Spleen (tissue), 11 donors: Measurements from ENCODE around the gene MPP1. TPM values are rescaled to one million over a fixed set of nuclear protein-coding genes. Genes with fewer than 3 reads are reported as not detected.

ENCODE experiments used
- DNase-seq: peaks from one replicate; pipeline ENCODE4 v3.0.0-alpha.2; 2020
- H3K27ac ChIP-seq, 8 donors: fragments of 200-600 bp; sonication (generic) in 7 of 8; 1 replicate in 4 of 8; 2 replicates in 4 of 8; pipeline versions ENCODE4 v1.5.0 to v1.8.0; 2016 to 2021; ENCODE audit warnings: inconsistent platforms in 4 of 8, mild to moderate bottlenecking in 4 of 8, moderate library complexity in 1 of 8
- H3K27me3 ChIP-seq, 7 donors: fragments of 200-600 bp; sonication (generic) in 6 of 7; replicated peaks in 1 of 7; 1 replicate in 4 of 7; 2 replicates in 3 of 7; pipeline versions ENCODE4 v1.5.0 to v1.8.0; 2016 to 2021; ENCODE audit warnings: inconsistent platforms in 3 of 7, mild to moderate bottlenecking in 1 of 7
- H3K36me3 ChIP-seq, 6 donors: fragments of 200-600 bp; sonication (generic) in 5 of 6; 1 replicate in 4 of 6; 2 replicates in 2 of 6; pipeline versions ENCODE4 v1.5.0 to v1.8.0; 2016 to 2021; ENCODE audit warnings: inconsistent platforms in 2 of 6
- H3K4me1 ChIP-seq, 6 donors: fragments of 200-600 bp; sonication (generic) in 5 of 6; 1 replicate in 3 of 6; 2 replicates in 3 of 6; pipeline versions ENCODE4 v1.5.0 to v1.8.0; 2016 to 2021; ENCODE audit warnings: inconsistent platforms in 3 of 6
- H3K4me3 ChIP-seq, 8 donors: fragments of 200-600 bp; sonication (generic) in 7 of 8; 1 replicate in 4 of 8; 2 replicates in 4 of 8; pipeline versions ENCODE4 v1.5.0 to v1.8.0; 2016 to 2021; ENCODE audit warnings: inconsistent platforms in 4 of 8, mild to moderate bottlenecking in 4 of 8, moderate library complexity in 2 of 8
- H3K9me3 ChIP-seq, 8 donors: fragments of 200-600 bp; sonication (generic) in 7 of 8; 1 replicate in 4 of 8; 2 replicates in 4 of 8; pipeline versions ENCODE4 v1.5.0 to v1.8.0; 2016 to 2021; ENCODE audit warnings: inconsistent platforms in 4 of 8
- CTCF ChIP-seq, 11 experiments: fragments of 200-600 bp in 7 of 11; fragments of 450-650 bp in 4 of 11; sonication (generic) in 4 of 11; IDR thresholded peaks in 8 of 11; conservative IDR thresholded peaks in 3 of 11; 1 replicate in 7 of 11; 2 replicates in 4 of 11; pipeline versions ENCODE4 v1.4.0 to v1.8.0; 2016 to 2021; ENCODE audit warnings: antibody characterized with exemption in 11 of 11, inconsistent platforms in 4 of 11, mild to moderate bottlenecking in 1 of 11
- POLR2A ChIP-seq, 3 donors: fragments of 450-650 bp; IDR thresholded peaks; one replicate each; pipeline ENCODE4 v1.5.1; 2017; ENCODE audit warnings: antibody characterized with exemption in 3 of 3, mild to moderate bottlenecking in 1 of 3
- POLR2AphosphoS5 ChIP-seq, 3 donors: sonication (generic); formaldehyde crosslinking; IDR thresholded peaks; one replicate each; pipeline ENCODE4 v1.5.1; 2017; ENCODE audit warnings: antibody characterized with exemption in 3 of 3
- WGBS, 5 donors: extraction: QIAGEN DNeasy Blood & Tissue Kit in 3 of 5; methylation state at CpG; one replicate each; pipeline versions ENCODE4 v1.1.5 to v1.1.7; 2013 to 2018; 5-methylcytosine and 5-hydroxymethylcytosine counted together
- intact Hi-C: fragments of 100-400 bp; cut with DNase I; formaldehyde crosslinking; loops from one replicate; pipeline ENCODE4 v1.15.0; 2023; ENCODE audit warnings: low total_unique reads
- polyA plus RNA-seq, 3 donors: library from polyadenylated mRNA; stranded (reverse); fragments of 200-250 nt; gene quantifications; one replicate each; pipeline ENCODE4 v1.2.1, GENCODE V29; 2013
- total RNA-seq, 7 donors: library from RNA; depleted of rRNA in 3 of 7; stranded (reverse); fragments of >200 nt in 3 of 7; fragmentation: NEBNext Ultra II Directional in 4 of 7; extraction: Animal tissue kit (Norgen Biotek cat#: 25700) in 4 of 7; gene quantifications; one replicate each; pipeline versions ENCODE4 v1.1.0 to v1.2.1, GENCODE V29; 2016 to 2021
- donor health status: healthy with polysubstance abuse.
- donor health status: DM: no; HTN: no; CAD: no; lungs with moderate emphysema.
- donor health status: DM: no; HTN: no; CAD: no.
- donor health status: Bipolar disorder and iron deficiency.
- donor health status: healthy.
- donor health status: DM: no; HTN: no; CAD: no.
- donor health status: DM: yes; HTN: yes; CAD: no.

The MPP1 gene
- total and polyA plus RNA-seq, 10 donors = 24.3 to 122 (median 80.0) TPM

- H3K9me3 ChIP-seq = no peaks in the 10 kb centered on the region
- no peak overlapping the region for H3K27ac ChIP-seq
- no peak overlapping the region for H3K4me3 ChIP-seq
- H3K36me3 ChIP-seq = no peaks in the 10 kb centered on the region
- no peaks in the 10 kb centered on the region for H3K4me1 ChIP-seq
- DNase-seq = no peak
- no peaks in the 10 kb centered on the region for H3K27me3 ChIP-seq
- intact Hi-C loops = no loop called here
- WGBS, 5 donors = 73 to 96% (median 85%) methylated on average over 1 of the region's 1 CpG
- TF ChIP-seq POLR2AphosphoS5 (IDR thresholded peaks at IDR 0.05) (no peak), CTCF (IDR thresholded peaks at IDR 0.05 in 8 of 11, conservative IDR thresholded peaks at IDR 0.05 in 3 of 11) (no peak)
Observed at GRCh38 chrX:154836163-154836562, 30.9 kb upstream of the MPP1 start.

- Histone ChIP-seq H3K9me3 (no peaks in the 10 kb centered on the region), H3K27ac (no peak within 1 kb of the TSS), H3K36me3 (no peaks in the 10 kb centered on the region), H3K4me1 (no peaks in the 10 kb centered on the region), H3K27me3 (no peaks in the 10 kb centered on the region), H3K4me3 (no peak within 1 kb of the TSS)
- DNase-seq = no peak
- TF ChIP-seq CTCF (IDR thresholded peaks at IDR 0.05 in 8 of 11, conservative IDR thresholded peaks at IDR 0.05 in 3 of 11) (no peak), POLR2AphosphoS5 (IDR thresholded peaks at IDR 0.05) (no peak), POLR2A (IDR thresholded peaks at IDR 0.05) (no peak)
- 71 to 100% (median 75%) methylated on average over 3 of the region's 3 CpGs for WGBS, 5 donors
- intact Hi-C loops = no loop called here
Observed at GRCh38 chrX:154834562-154834961, 29.3 kb upstream of the MPP1 start, which contains the start of gene SMIM9. Gene SMIM9 (minus strand): TSS chrX:154834662. CDS start chrX:154830856, 3,806 bp downstream.

GRCh38 chrX:154833746-154834274 is 28.5 kb upstream of the MPP1 start:
- WGBS, 5 donors = 76 to 100% (median 85%) methylated on average over 3 of the region's 3 CpGs
- no peak for DNase-seq
- TF ChIP-seq POLR2A (IDR thresholded peaks at IDR 0.05) (no peak), CTCF (IDR thresholded peaks at IDR 0.05 in 8 of 11, conservative IDR thresholded peaks at IDR 0.05 in 3 of 11) (no peak), POLR2AphosphoS5 (IDR thresholded peaks at IDR 0.05) (no peak)
- no peak overlapping the region for H3K27ac ChIP-seq
- intact Hi-C loops = no loop called here
- H3K9me3 ChIP-seq = no peaks in the 10 kb centered on the region
- peaks cover 0 to 1% (median 0%) of the 10 kb centered on the region in 6 donors for H3K4me1 ChIP-seq
- no peaks in the 10 kb centered on the region for H3K27me3 ChIP-seq
- no peaks in the 10 kb centered on the region for H3K36me3 ChIP-seq
- H3K4me3 ChIP-seq = no peak overlapping the region

GRCh38 chrX:154829926-154830442 is 24.7 kb upstream of the MPP1 start:
- no peaks in the 10 kb centered on the region for H3K9me3 ChIP-seq
- no peak overlapping the region for H3K27ac ChIP-seq
- H3K36me3 ChIP-seq = no peaks in the 10 kb centered on the region
- no peak overlapping the region for H3K4me3 ChIP-seq
- WGBS, 5 donors = 6 to 63% (median 50%) methylated on average over 1 of the region's 1 CpG
- no peaks in the 10 kb centered on the region for H3K27me3 ChIP-seq
- H3K4me1 ChIP-seq = peaks cover 0 to 20% (median 0%) of the 10 kb centered on the region in 6 donors
- no peak for TF ChIP-seq POLR2A (IDR thresholded peaks at IDR 0.05)
- no peak for DNase-seq
- intact Hi-C loops = no loop called here
